ENCODE measurements around the gene MT1M. TPM values are rescaled to one million over a fixed set of nuclear protein-coding genes. Genes with fewer than 3 reads are reported as not detected.

Gene MT1M
- total RNA-seq, 1 experiment from 2014 or later = 1.8 TPM

DNA sequence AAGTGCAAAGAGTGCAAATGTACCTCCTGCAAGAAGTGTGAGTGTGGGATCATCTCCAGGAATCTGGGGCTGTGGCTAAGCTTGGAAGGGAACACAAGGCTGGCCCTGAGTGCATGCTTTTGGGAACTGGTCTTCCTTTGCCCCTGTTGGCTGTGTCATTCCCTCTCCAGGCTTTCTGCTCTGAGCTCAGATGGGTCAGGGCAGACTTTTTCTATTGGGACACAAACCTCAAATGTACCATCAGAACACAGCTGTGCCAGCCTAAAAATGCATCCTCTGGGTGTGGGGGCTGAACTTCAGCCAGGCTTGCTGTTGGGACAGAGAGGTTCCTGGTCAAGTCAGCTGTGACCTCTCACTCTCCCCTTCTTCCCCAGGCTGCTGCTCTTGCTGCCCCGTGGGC, 20.1 kb downstream of the MT1M start:
- ChIA-PET POLR2A (no interaction called here), CTCF (no interaction called here)
- in situ Hi-C loops (cut with HindIII; ENCODE audit: low pct_unique_long_range_greater_than_20kb, low sequenced_read_pairs) = no loop called here
- DNase-seq (ENCODE audit: low read depth, low spot score) (no peak), ATAC-seq (no peak)
- no peaks in the 10 kb centered on the region for H3K36me3 ChIP-seq (ENCODE audit: control insufficient read depth, insufficient read depth, low read length)
- BruUV-seq (replicated peaks) = no TSS peak
- no peaks in the 10 kb centered on the region for H3K9me3 ChIP-seq (ENCODE audit: control insufficient read depth, insufficient read depth, low read depth, low read length)
- intact Hi-C loops (cut with micrococcal nuclease; ENCODE audit: unreplicated experiment) = no loop called here
- TF ChIP-seq, protein P1, sequence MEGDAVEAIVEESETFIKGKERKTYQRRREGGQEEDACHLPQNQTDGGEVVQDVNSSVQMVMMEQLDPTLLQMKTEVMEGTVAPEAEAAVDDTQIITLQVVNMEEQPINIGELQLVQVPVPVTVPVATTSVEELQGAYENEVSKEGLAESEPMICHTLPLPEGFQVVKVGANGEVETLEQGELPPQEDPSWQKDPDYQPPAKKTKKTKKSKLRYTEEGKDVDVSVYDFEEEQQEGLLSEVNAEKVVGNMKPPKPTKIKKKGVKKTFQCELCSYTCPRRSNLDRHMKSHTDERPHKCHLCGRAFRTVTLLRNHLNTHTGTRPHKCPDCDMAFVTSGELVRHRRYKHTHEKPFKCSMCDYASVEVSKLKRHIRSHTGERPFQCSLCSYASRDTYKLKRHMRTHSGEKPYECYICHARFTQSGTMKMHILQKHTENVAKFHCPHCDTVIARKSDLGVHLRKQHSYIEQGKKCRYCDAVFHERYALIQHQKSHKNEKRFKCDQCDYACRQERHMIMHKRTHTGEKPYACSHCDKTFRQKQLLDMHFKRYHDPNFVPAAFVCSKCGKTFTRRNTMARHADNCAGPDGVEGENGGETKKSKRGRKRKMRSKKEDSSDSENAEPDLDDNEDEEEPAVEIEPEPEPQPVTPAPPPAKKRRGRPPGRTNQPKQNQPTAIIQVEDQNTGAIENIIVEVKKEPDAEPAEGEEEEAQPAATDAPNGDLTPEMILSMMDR (IDR thresholded peaks at IDR 0.05) = no peak
- TF ChIP-seq TCF7L2 (IDR thresholded peaks at IDR 0.05; ENCODE audit: low read depth, low read length) = no peak
- TF ChIP-seq, protein P2, sequence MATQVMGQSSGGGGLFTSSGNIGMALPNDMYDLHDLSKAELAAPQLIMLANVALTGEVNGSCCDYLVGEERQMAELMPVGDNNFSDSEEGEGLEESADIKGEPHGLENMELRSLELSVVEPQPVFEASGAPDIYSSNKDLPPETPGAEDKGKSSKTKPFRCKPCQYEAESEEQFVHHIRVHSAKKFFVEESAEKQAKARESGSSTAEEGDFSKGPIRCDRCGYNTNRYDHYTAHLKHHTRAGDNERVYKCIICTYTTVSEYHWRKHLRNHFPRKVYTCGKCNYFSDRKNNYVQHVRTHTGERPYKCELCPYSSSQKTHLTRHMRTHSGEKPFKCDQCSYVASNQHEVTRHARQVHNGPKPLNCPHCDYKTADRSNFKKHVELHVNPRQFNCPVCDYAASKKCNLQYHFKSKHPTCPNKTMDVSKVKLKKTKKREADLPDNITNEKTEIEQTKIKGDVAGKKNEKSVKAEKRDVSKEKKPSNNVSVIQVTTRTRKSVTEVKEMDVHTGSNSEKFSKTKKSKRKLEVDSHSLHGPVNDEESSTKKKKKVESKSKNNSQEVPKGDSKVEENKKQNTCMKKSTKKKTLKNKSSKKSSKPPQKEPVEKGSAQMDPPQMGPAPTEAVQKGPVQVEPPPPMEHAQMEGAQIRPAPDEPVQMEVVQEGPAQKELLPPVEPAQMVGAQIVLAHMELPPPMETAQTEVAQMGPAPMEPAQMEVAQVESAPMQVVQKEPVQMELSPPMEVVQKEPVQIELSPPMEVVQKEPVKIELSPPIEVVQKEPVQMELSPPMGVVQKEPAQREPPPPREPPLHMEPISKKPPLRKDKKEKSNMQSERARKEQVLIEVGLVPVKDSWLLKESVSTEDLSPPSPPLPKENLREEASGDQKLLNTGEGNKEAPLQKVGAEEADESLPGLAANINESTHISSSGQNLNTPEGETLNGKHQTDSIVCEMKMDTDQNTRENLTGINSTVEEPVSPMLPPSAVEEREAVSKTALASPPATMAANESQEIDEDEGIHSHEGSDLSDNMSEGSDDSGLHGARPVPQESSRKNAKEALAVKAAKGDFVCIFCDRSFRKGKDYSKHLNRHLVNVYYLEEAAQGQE (IDR thresholded peaks at IDR 0.05; ENCODE audit: insufficient read depth in 1 of 2, low read depth in 2 of 2, low read length in 1 of 2) = no peak
- no peak overlapping the region for H3K4me3 ChIP-seq (ENCODE audit: low read depth in 2 of 2, low read length in 2 of 2)
- no peaks in the 10 kb centered on the region for H3K27me3 ChIP-seq (ENCODE audit: control insufficient read depth, insufficient read depth, low read length)
- H3K4me1 ChIP-seq (ENCODE audit: control insufficient read depth, insufficient read depth, low read length) = no peaks in the 10 kb centered on the region
- no peak overlapping the region for H3K27ac ChIP-seq (ENCODE audit: low read length)

DNA sequence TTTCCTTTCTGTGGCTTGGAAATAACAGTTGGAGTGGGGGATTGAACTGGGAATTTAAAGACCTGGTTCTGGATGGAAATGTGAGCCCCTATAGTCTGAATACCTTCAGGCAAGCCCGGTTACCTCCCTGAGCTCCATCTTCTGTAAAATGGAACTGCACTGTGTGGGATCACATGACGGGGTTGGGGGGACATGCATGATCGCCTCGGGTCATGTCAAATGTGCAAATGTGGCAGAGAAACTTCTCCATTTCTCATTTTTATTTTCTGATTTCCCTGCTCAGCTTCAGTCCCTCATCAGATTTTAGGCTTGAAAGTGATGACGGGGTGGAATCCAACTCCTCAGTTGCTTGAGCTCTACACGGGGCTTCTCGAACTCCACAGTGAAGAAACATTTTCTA, 20.8 kb downstream of the MT1M start:
- BruUV-seq (replicated peaks) = no TSS peak
- Histone ChIP-seq H3K4me1 (ENCODE audit: control insufficient read depth, insufficient read depth, low read length) (peaks cover 2% of the 10 kb centered on the region; the same call in 1 of the 2 replicates), H3K36me3 (ENCODE audit: control insufficient read depth, insufficient read depth, low read length) (no peaks in the 10 kb centered on the region), H3K9me3 (ENCODE audit: control insufficient read depth, insufficient read depth, low read depth, low read length) (no peaks in the 10 kb centered on the region), H3K27ac (ENCODE audit: low read length) (no peak overlapping the region), H3K27me3 (ENCODE audit: control insufficient read depth, insufficient read depth, low read length) (no peaks in the 10 kb centered on the region), H3K4me3 (ENCODE audit: low read depth in 2 of 2, low read length in 2 of 2) (no peak overlapping the region)
- CTCF ChIA-PET = interaction anchor here (0.6 kb wide), 2 partner anchors 29 to 215 kb away, joined by 4 read pairs; no protein-coding TSS in a partner anchor
- DNase-seq (ENCODE audit: low read depth, low spot score) (no peak), ATAC-seq (no peak)
- POLR2A ChIA-PET = no interaction called here
- TF ChIP-seq, protein P2 (IDR thresholded peaks at IDR 0.05; ENCODE audit: insufficient read depth in 1 of 2, low read depth in 2 of 2, low read length in 1 of 2) = no peak
- in situ Hi-C loops (cut with HindIII; ENCODE audit: low pct_unique_long_range_greater_than_20kb, low sequenced_read_pairs) = no loop called here
- intact Hi-C loops (cut with micrococcal nuclease; ENCODE audit: unreplicated experiment) = no loop called here

All from Panc1 (cell line).